Smooth muscle cell (in vitro differentiated cells): ENCODE measurements around the gene C5orf22. TPM values are rescaled to one million over a fixed set of nuclear protein-coding genes. Genes with fewer than 3 reads are reported as not detected.
"Not testable (repeated sequence)": the region's sequence is repeated elsewhere in the genome, so short reads cannot be mapped to it uniquely, and the experiment has no call there.

ENCODE experiments used
- DNase-seq: peaks from one replicate; lab custom pipeline; 2025; ENCODE audit not compliant: unreplicated experiment; lab: John Stamatoyannopoulos, UW
- H2AFZ ChIP-seq: fragments of 200-600 bp; sonication (generic); 2 replicates; pipeline ENCODE4 v1.6.0; 2016; ENCODE audit warnings: antibody characterized with exemption, low read depth, mild to moderate bottlenecking
- H3F3A ChIP-seq: fragments of 200-600 bp; sonication (generic); 2 replicates; pipeline ENCODE4 v1.6.0; 2017; ENCODE audit warnings: antibody characterized with exemption, low read depth
- H3K27ac ChIP-seq: fragments of 200-600 bp; sonication (generic); 2 replicates; pipeline ENCODE4 v1.5.1; 2016; ENCODE audit warnings: low read depth, mild to moderate bottlenecking
- H3K27me3 ChIP-seq: fragments of 200-600 bp; sonication (generic); 2 replicates; pipeline ENCODE4 v1.6.1; 2016; ENCODE audit warnings: low read depth, mild to moderate bottlenecking
- H3K36me3 ChIP-seq: fragments of 200-600 bp; sonication (generic); 2 replicates; pipeline ENCODE4 v1.5.1; 2016; ENCODE audit warnings: low read depth
- H3K4me1 ChIP-seq: fragments of 200-600 bp; sonication (generic); 2 replicates; pipeline ENCODE4 v1.5.1; 2016; ENCODE audit warnings: low read depth
- H3K4me2 ChIP-seq: fragments of 200-600 bp; sonication (generic); 2 replicates; pipeline ENCODE4 v1.6.0; 2016; ENCODE audit warnings: mild to moderate bottlenecking
- H3K4me3 ChIP-seq: fragments of 200-600 bp; sonication (generic); 2 replicates; pipeline ENCODE4 v1.5.1; 2016; ENCODE audit warnings: mild to moderate bottlenecking
- H3K79me2 ChIP-seq: fragments of 200-600 bp; sonication (generic); 2 replicates; pipeline ENCODE4 v1.6.0; 2016; ENCODE audit warnings: low read depth, mild to moderate bottlenecking
- H3K9ac ChIP-seq: fragments of 200-600 bp; sonication (generic); 2 replicates; pipeline ENCODE4 v1.6.0; 2016; ENCODE audit warnings: low read depth
- H3K9me3 ChIP-seq: fragments of 200-600 bp; sonication (generic); replicated peaks from 2 replicates; pipeline ENCODE4 v1.5.1; 2016; ENCODE audit warnings: low read depth
- H4K20me1 ChIP-seq: fragments of 200-600 bp; sonication (generic); 2 replicates; pipeline ENCODE4 v1.6.0; 2016; ENCODE audit warnings: low read depth
- WGBS: methylation state at CpG from one replicate; pipeline ENCODE4 v1.1.7; 2016; ENCODE audit warnings: low lambda C conversion rate; 5-methylcytosine and 5-hydroxymethylcytosine counted together
- polyA plus RNA-seq: library from polyadenylated mRNA; unstranded; fragments of >200 nt; fragmentation: Nextera tagmentation; extraction: Ambion mirVana; gene quantifications from 2 replicates; pipeline ENCODE4 v1.2.1, GENCODE V29; 2016
- small RNA-seq: library from RNA; depleted of rRNA; stranded (forward); fragments of <200 nt; gene quantifications from one replicate; pipeline ENCODE3, GENCODE V24; 2014
- total RNA-seq: library from RNA; depleted of rRNA; stranded (reverse); fragments of >200 nt; gene quantifications from 2 replicates; pipeline ENCODE4 v1.2.3, GENCODE V29; 2014
- TF ChIP-seq, protein P1 (sequence below): fragments of 200-600 bp; sonication (generic); IDR thresholded peaks from 2 replicates; pipeline ENCODE4 v1.5.1; 2017; ENCODE audit warnings: borderline replicate concordance, mild to moderate bottlenecking, antibody characterized with exemption; ENCODE audit not compliant: insufficient read depth, poor library complexity, severe bottlenecking

The C5orf22 gene
- total and polyA plus RNA-seq, 2 experiments from 2014 or later = 17.6 to 20.5 TPM

- H3K36me3 ChIP-seq = no peaks in the 10 kb centered on the region
- H3K9ac ChIP-seq = no peak overlapping the region
- no peak for DNase-seq
- 96% methylated on average over 5 of the region's 5 CpGs for WGBS
- H3F3A ChIP-seq = no peaks in the 10 kb centered on the region
- H4K20me1 ChIP-seq = no peaks in the 10 kb centered on the region
- H3K79me2 ChIP-seq = no peaks in the 10 kb centered on the region
- TF ChIP-seq, protein P1, sequence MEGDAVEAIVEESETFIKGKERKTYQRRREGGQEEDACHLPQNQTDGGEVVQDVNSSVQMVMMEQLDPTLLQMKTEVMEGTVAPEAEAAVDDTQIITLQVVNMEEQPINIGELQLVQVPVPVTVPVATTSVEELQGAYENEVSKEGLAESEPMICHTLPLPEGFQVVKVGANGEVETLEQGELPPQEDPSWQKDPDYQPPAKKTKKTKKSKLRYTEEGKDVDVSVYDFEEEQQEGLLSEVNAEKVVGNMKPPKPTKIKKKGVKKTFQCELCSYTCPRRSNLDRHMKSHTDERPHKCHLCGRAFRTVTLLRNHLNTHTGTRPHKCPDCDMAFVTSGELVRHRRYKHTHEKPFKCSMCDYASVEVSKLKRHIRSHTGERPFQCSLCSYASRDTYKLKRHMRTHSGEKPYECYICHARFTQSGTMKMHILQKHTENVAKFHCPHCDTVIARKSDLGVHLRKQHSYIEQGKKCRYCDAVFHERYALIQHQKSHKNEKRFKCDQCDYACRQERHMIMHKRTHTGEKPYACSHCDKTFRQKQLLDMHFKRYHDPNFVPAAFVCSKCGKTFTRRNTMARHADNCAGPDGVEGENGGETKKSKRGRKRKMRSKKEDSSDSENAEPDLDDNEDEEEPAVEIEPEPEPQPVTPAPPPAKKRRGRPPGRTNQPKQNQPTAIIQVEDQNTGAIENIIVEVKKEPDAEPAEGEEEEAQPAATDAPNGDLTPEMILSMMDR = no peak
- no peak overlapping the region for H3K4me2 ChIP-seq
- no peaks in the 10 kb centered on the region for H3K9me3 ChIP-seq
- H3K27ac ChIP-seq = no peak overlapping the region
- no peak overlapping the region for H2AFZ ChIP-seq
- H3K4me3 ChIP-seq = no peak overlapping the region
- no peaks in the 10 kb centered on the region for H3K4me1 ChIP-seq
- no peaks in the 10 kb centered on the region for H3K27me3 ChIP-seq
Observed at GRCh38 chr5:31598640-31599611, 66.8 kb downstream of the C5orf22 start.

GRCh38 chr5:31602305-31602704 lies 70.2 kb downstream of the C5orf22 start:
- H3K9ac ChIP-seq, DNase-seq, H3K79me2 ChIP-seq, H2AFZ ChIP-seq, H3K27me3 ChIP-seq, H3K4me2 ChIP-seq, H3K4me3 ChIP-seq, H3K4me1 ChIP-seq, H3K9me3 ChIP-seq, H4K20me1 ChIP-seq, H3K36me3 ChIP-seq, H3F3A ChIP-seq, H3K27ac ChIP-seq: not testable (repeated sequence)
- 93% methylated on average over 4 of the region's 4 CpGs for WGBS

GRCh38 chr5:31604240-31604639 lies 72.1 kb downstream of the C5orf22 start:
- H3K27ac ChIP-seq = no peak overlapping the region
- 95% methylated on average over 2 of the region's 2 CpGs for WGBS

DNA sequence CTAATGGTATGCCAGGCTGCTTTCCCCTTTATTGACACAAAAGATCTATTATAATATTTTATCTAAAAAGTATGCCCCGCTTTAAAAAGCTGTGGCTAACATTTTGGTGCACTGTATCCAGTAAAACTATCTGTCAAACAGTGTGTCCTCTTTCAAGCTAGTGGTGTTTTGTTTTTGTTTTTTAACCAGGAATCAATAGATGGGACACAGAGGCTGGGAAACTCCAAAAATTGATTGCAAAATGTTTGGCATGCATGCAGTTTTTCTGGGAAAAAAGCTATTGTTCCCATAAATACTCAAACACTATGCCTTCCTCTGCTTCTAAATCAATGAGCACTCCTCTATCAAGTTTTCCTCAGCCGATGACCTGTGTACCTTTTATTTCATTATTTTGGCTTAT lies 72.5 kb downstream of the C5orf22 start:
- H2AFZ ChIP-seq = no peak overlapping the region
- H3K4me2 ChIP-seq = no peak overlapping the region
- no peak overlapping the region for H3K9ac ChIP-seq
- H3K4me3 ChIP-seq = no peak overlapping the region
- H3F3A ChIP-seq = no peaks in the 10 kb centered on the region
- no peaks in the 10 kb centered on the region for H3K79me2 ChIP-seq
- no peak overlapping the region for H3K27ac ChIP-seq
- no peaks in the 10 kb centered on the region for H3K27me3 ChIP-seq
- H4K20me1 ChIP-seq = no peaks in the 10 kb centered on the region
- TF ChIP-seq, protein P1 = no peak
- H3K36me3 ChIP-seq = no peaks in the 10 kb centered on the region
- H3K9me3 ChIP-seq = no peaks in the 10 kb centered on the region
- no peak for DNase-seq
- WGBS = 97% methylated on average over 2 of the region's 2 CpGs
- H3K4me1 ChIP-seq = no peaks in the 10 kb centered on the region

More at GRCh38 chr5:31604240-31604639, 72.1 kb downstream of the C5orf22 start:
- no peak overlapping the region for H2AFZ ChIP-seq
- no peaks in the 10 kb centered on the region for H4K20me1 ChIP-seq
- no peaks in the 10 kb centered on the region for H3K27me3 ChIP-seq
- TF ChIP-seq, protein P1 = no peak
- no peaks in the 10 kb centered on the region for H3K4me1 ChIP-seq
- H3K9ac ChIP-seq = no peak overlapping the region
- no peaks in the 10 kb centered on the region for H3K9me3 ChIP-seq
- no peaks in the 10 kb centered on the region for H3K36me3 ChIP-seq
- no peak overlapping the region for H3K4me2 ChIP-seq
- H3K79me2 ChIP-seq = no peaks in the 10 kb centered on the region
- no peaks in the 10 kb centered on the region for H3F3A ChIP-seq
- no peak for DNase-seq
- H3K4me3 ChIP-seq = no peak overlapping the region

Small RNA genes lying within 50 kb of the gene (small RNA-seq; reads per million reads assigned to genes)
- gene RF00019 = not detected
- not detected for gene RNU6-363P

Other genes starting within 250 kb of the C5orf22 start
- 33.8 and 50.5 TPM in 2 replicates for gene DROSHA, start 208 bp upstream of the C5orf22 start, total RNA-seq
- gene DROSHA, start 208 bp upstream of the C5orf22 start, polyA plus RNA-seq = 35.3 and 38.5 TPM in 2 replicates
- gene PDZD2, start 106.8 kb downstream of the C5orf22 start, total RNA-seq = 4.1 and 5.6 TPM in 2 replicates
- 3.2 and 6.4 TPM in 2 replicates for gene PDZD2, start 106.8 kb downstream of the C5orf22 start, polyA plus RNA-seq